Subcutaneous adipose tissue (tissue), 4 donors: ENCODE results near the gene TMUB1. TPM values are rescaled to one million over a fixed set of nuclear protein-coding genes. Genes with fewer than 3 reads are reported as not detected.

Experiments used
- CTCF ChIP-seq: fragments of 450-650 bp; IDR thresholded peaks from one replicate; pipeline ENCODE4 v1.5.1; 2016; ENCODE audit warnings: low read depth, mild to moderate bottlenecking, control low read depth, antibody characterized with exemption, moderate library complexity
- total RNA-seq, 4 donors: library from RNA; depleted of rRNA; stranded (reverse); fragments of >200 nt; gene quantifications; one replicate each; pipeline ENCODE4 v1.1.0, GENCODE V29; 2016

TMUB1 gene
- total RNA-seq, 4 donors from 2014 or later: 18.3 to 37.3 (median 31.5) TPM

GRCh38 chr7:151091431-151091830 is 8.1 kb upstream of the TMUB1 start:
- no peak for TF ChIP-seq CTCF

GRCh38 chr7:151091003-151091402 is 7.7 kb upstream of the TMUB1 start:
- TF ChIP-seq CTCF: no peak

- no peak for TF ChIP-seq CTCF
These were observed 6.8 kb upstream of the TMUB1 start for GRCh38 chr7:151089893-151090730.

GRCh38 chr7:151088856-151089699 is 5.8 kb upstream of the TMUB1 start:
- no peak for TF ChIP-seq CTCF

GRCh38 chr7:151088019-151088855 is 4.9 kb upstream of the TMUB1 start:
- no peak for TF ChIP-seq CTCF

- no peak for TF ChIP-seq CTCF
These were observed 4.1 kb upstream of the TMUB1 start for GRCh38 chr7:151087245-151088018.
